GM12801 (cell line): ENCODE results near the gene LOXL4.

ENCODE experiments used
- CTCF ChIP-seq: IDR thresholded peaks from one replicate; pipeline ENCODE4 v1.5.1; 2011; ENCODE audit warnings: control low read depth; ENCODE audit not compliant: insufficient read length; ENCODE audit errors: extremely low read depth

LOXL4 gene

GRCh38 chr10:98268694-98269431 lies 869 bp upstream of the LOXL4 start:
- TF ChIP-seq CTCF: no peak

DNA sequence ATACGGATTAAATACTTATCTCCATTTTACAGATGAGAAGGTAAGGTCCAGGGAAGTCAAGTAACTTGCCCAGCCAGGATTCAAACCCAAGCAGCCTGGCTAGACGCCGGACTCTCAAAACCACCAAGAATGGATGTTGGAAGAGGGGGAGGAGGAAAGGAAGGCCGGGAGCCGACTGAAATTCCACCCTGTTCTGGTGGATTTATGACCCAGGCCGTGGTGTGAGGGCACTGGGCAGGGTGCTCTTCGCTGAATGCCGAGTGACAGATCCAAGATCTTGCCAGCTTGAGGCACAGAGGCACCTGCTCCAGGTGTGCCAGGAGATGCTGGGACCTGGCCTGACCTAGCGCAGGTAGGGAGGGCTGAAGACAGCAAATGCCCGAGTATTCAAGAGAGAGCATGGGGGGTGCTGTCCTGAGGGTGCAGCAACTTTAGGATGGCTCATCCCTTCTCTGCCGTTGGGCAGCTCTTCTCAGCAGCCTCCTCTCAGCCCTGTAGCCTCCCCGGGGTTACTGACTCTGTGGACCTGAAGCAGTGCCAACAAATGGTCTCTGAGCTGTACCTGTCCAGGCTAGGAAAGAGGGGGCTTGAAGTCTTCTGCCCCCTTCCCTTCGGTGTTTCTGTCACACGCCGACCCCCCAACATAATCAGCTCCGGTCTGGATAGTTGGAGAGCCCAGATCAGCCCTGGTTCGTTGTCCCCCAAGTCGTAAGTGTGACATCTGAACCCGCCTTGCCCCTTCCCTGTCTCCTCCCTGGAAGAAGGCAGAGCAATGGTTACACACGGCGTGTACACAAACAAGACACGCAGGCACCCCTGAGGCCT lies 713 bp downstream of the LOXL4 start:
- TF ChIP-seq CTCF: no peak

DNA sequence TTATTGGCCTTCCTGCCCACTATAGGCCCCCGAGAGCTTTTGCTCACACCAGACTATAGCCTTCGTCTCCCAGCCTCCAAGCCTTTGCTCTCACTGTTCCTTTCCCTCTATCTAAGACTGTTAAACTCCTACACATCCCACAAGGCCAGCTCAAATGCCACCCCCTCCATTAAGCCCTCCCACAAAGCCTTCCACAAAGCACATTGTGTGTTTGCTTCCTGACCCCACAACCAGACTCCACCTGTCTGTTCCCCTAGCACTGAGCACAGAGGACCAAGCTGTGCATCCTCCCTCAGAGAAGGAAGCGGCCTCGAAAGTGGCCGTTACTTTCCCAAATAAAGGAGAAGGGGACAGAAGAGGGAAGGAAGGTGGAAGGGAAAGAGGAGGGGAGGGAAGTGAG lies 1.3 kb downstream of the LOXL4 start:
- TF ChIP-seq CTCF: no peak

GRCh38 chr10:98265403-98266378 lies 2.3 kb downstream of the LOXL4 start:
- no peak for TF ChIP-seq CTCF

- TF ChIP-seq CTCF: no peak
Measured at GRCh38 chr10:98264378-98265065, 3.5 kb downstream of the LOXL4 start.

DNA sequence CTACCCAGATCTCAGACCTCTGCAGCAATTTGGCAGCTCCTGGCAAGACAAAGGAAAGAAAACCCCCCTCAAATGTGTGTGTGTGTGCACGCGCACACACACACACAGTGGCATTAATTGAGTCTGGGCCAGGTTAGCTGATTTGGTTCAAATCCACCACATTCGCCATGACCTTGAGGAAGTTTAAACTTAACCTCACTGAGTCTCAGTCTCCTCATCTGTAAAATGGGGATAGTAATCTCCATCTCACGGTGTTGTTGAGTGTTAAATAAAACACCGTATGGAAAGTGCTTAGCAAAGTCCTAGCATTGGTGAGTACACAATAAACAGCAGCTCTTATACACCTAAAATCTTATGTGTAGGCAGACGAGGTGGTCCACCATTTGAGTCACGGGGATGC lies 4.9 kb downstream of the LOXL4 start:
- no peak for TF ChIP-seq CTCF
